NCI-H128 (cell line): ENCODE measurements around the gene OSBPL7.
"Not testable (repeated sequence)": the region's sequence is repeated elsewhere in the genome, so short reads cannot be mapped to it uniquely, and the experiment has no call there.

ENCODE experiments used
- DNase-seq: peaks from one replicate; lab custom pipeline; 2025; ENCODE audit not compliant: unreplicated experiment; lab: John Stamatoyannopoulos, UW

OSBPL7 gene

GRCh38 chr17:47774987-47775580, 46.5 kb downstream of the OSBPL7 start:
- no peak for DNase-seq

- no peak for DNase-seq
Observed at GRCh38 chr17:47774331-47774730, 47.3 kb downstream of the OSBPL7 start.

- not testable (repeated sequence) for DNase-seq
Observed at GRCh38 chr17:47773649-47774048, 47.9 kb downstream of the OSBPL7 start.

GRCh38 chr17:47763913-47764582, 57.5 kb downstream of the OSBPL7 start:
- no peak for DNase-seq

GRCh38 chr17:47762728-47763127, 58.9 kb downstream of the OSBPL7 start:
- DNase-seq: no peak

GRCh38 chr17:47760409-47761140, 61.0 kb downstream of the OSBPL7 start:
- DNase-seq: no peak

GRCh38 chr17:47757386-47757785, 64.2 kb downstream of the OSBPL7 start:
- no peak for DNase-seq
